AG08396 (cell line): ENCODE data around the gene RPL23.
"Not testable (repeated sequence)": the region's sequence is repeated elsewhere in the genome, so short reads cannot be mapped to it uniquely, and the experiment has no call there.

Source experiments
- DNase-seq: peaks from one replicate; pipeline ENCODE4 v3.0.0; 2012; ENCODE audit warnings: low spot score, mixed read lengths

RPL23 gene

GRCh38 chr17:38867968-38868816 is 14.7 kb upstream of the RPL23 start:
- peak; percentile 53 for DNase-seq

GRCh38 chr17:38867179-38867967 is 13.9 kb upstream of the RPL23 start:
- DNase-seq = no peak

DNA sequence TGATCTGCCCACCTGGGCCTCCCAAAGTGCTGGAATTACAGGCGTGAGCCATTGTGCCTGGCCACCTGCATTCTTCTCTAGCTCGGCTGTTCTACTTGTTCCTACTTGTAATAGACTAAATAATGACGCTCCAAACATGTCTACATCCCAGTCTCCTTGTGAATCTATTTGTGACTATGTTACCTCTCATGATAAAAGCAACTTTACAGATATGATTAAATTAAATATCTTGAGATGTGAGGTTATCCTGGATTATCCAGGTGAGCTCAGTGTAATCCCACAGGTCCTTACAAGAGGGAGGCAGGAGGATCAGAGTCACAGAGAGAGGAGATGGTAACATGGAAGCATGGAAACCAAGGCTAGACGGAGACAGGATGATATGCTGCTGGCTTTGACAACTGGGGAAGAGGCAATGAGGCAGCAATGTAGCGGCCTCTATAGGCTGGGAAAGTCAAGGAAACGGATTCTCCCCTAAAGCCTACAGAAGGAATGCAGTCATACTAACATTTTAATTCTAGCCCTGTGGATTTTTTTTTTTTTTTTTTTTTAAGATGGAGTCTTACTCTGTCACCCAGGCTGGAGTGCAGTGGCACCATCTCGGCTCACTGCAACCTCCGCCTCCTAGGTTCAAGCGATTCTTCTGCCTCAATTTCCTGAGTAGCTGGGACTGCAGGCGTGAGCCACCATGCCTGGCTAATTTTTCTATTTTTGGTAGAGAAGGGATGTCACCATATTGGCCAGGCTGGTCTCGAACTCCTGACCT is 11.3 kb upstream of the RPL23 start:
- DNase-seq = no peak

DNA sequence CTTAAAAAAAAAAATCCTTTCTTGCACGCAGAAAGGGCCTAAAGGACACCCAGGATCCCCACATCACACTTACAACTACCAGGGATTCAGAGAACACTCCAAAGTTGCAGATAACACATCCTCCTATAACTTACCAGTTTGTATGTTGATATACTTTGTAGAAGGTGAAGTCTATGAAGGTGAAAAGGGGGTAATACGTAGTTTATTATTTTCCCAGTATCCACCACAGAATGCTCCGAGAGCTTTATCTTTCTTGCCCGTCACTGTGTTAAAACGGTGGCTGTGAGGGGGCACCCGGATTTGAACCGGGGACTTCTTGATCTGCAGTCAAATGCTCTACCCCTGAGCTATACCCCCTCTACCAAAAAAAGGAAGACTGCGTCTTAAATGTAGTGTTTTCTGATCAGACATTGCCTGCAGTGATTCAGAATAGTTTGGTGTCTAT is 7.9 kb upstream of the RPL23 start:
- no peak for DNase-seq

DNA sequence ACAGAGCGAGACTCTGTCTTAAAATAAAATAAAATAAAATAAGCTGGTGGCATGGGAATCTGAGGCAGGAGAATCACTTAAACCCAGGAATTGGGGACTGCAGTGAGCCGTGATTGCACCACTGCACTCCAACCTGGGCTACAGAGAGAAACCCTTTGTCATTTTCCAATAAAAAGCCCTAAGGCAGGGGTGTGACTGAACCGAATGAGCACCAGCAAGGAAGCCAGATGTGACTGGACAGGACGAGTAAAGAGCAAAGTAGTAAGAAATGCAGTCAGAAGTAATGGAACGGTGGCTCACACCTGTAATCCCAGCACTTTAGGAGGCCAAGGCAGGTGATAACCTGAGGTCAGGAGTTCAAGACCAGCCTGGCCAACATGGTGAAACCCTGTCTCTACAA is 3.8 kb upstream of the RPL23 start:
- no peak for DNase-seq

- DNase-seq = not testable (repeated sequence)
These were observed 1.7 kb upstream of the RPL23 start for GRCh38 chr17:38855101-38855714.

DNA sequence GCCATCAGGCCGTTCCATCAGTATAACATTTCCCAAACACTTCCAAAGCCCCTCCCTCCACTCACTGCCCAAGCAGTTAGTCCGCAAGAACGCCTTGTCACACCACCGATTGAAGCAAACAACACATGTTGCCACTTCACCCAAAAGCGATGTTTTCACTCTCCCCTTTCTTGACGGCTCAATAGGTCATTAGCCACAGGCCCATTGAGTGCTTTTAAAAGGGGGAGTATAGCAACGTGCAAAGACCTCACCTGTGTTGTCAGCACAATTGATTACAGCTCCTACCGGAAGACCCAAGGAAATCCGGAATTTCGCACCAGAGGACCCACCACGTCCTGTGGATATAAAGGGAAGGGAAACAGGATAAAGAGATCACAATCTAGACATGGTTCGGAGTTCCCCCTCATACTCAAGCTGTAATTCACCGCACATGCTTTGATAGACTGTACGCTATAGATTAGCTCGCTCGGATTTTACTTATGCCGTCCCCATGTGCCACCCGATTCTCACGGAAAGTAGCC is 690 bp downstream of the RPL23 start:
- DNase-seq = no peak

GRCh38 chr17:38851434-38851833 is 2.1 kb downstream of the RPL23 start:
- DNase-seq = peak; percentile 15

- no peak for DNase-seq
These were observed 3.1 kb downstream of the RPL23 start for GRCh38 chr17:38850374-38850773.

- DNase-seq = no peak
These were observed 4.4 kb downstream of the RPL23 start for GRCh38 chr17:38848939-38849605.

DNA sequence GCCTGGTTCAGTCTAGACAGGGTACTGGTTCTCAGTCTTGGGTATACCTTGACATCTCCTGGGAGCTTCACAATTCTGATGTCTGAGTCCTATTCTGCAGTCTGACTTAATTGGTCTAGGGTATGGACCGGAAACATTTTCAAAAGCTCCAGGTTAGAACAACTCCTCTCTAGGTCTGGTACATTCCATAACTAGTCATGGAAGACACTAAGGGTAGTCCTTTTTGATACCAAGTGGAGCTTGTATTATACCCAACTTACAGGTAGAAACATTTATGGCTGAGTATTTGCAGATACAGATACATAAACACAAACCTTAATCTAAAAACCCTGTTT is 5.0 kb downstream of the RPL23 start:
- DNase-seq = no peak

DNA sequence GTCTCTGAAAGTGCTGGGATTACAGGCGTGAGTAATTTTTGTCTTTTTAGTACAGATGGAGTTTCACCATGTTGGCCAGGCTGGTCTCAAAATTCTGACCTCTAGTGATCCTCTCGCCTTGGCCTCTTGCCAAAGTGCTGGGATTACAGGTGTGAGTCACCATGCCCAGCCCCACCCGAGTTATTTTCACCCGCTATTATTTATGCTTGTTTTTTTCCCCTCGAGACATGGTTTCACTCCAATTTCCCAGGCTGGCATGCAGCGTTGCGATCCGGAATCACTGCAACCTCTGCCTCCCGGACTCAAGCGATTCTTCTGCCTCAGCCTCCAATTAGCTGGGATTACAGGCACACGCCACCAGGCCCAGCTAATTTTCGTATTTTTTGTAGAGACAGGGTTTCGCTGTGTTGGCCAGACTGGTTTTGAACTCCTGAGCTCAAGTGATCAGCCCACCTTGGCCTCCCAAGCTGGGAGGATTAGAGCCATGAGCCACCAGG is 9.2 kb downstream of the RPL23 start:
- DNase-seq = no peak

DNA sequence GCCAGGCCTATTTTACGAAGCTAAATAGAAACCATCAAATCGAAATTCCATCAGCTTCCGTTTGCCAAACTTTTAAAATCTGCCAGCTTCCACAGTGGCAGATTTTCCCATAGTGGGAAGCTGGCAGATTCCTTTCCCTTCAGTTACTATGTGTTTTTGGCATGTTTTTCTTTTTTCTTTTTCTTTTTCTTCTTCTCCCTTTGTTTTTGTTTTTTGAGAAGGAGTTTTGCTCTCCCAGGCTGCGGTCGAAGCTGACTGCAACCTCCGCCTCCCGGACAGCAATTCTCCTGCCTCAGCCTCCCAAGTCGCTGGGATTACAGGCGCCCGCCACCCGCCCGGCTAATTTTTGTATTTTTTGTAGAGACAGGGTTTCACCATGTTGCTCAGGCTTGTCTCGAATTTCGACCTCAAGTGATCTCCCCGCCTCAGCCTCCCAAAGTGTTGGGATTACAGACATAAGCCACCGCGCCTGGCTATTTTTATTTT is 27.7 kb downstream of the RPL23 start:
- DNase-seq = no peak

GRCh38 chr17:38824899-38825761 is 28.4 kb downstream of the RPL23 start, which contains the start of gene CWC25:
TSS of gene CWC25 (minus strand) at chr17:38825321. CDS start at chr17:38825183, 138 bp downstream.
- DNase-seq = peak; percentile 92

DNA sequence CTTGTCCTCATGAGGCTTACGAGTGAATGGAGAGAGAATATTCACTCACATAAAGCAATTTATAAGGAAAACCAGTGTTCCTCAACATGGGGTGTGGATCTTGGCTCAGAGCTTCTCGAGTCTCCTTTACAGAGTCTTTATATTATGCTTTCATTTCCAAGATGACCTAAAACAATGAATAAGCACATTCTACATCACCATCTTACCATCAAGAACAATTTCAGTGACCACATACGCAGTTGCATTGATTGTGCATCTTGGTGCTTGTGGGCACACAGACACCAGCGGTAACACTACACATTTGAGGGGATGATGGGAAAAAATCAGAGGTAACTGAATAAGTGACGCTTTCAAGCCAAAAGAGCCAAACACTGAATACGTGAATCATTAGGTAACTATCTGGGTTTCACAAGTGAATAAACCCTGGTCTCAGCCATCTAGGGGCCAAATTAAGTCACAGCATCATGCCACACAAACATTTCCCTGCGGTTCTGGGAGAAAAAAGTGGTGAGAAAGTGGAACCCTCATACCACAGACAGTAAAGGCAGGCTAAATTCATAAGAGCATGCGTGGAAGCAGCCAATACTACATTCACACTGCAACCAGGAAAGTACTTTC is 37.8 kb downstream of the RPL23 start:
- peak; percentile 42 for DNase-seq

DNA sequence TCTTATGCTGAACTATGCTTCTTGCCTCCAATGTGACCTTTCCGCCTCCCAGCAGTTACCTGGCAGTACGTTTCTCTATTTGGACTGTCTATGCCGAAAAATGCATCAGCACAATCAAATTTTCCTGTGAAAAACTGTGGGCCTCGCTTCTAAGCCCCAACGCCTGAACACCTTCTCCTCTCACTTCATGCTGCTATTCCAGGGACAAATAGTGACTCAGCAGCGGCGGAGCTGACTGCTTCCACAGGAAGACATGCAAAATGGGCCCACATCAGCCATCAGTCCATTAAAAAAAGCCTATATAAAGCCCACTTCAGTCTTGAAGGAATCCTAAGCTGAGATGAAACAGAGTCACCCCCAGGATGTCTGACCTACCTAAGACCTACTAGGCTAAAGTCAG is 43.7 kb downstream of the RPL23 start:
- no peak for DNase-seq

DNA sequence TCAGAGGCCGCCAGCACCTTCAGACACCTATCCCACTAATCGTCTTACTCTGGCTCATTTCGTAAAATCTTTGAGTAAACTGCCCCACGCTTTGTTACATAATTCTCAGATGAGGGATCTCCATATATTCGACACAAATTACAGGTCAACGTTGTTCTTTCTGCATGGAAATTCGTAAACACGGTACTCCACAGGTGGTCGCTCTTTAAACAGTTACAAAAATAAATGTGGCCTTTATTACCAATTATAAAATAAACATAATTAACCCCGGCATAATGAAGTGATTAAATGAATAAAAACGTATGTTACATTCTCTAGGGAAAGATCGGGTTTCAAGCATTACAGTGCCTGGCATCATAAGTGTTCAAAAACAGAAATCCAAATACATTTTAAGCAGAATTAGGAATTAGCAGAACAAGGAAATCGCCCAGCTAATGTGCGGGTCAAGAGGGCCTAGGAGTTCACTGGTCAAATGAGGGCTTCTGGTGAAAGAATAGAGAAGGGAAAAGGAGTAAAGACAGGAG is 53.2 kb downstream of the RPL23 start:
- DNase-seq = no peak

DNA sequence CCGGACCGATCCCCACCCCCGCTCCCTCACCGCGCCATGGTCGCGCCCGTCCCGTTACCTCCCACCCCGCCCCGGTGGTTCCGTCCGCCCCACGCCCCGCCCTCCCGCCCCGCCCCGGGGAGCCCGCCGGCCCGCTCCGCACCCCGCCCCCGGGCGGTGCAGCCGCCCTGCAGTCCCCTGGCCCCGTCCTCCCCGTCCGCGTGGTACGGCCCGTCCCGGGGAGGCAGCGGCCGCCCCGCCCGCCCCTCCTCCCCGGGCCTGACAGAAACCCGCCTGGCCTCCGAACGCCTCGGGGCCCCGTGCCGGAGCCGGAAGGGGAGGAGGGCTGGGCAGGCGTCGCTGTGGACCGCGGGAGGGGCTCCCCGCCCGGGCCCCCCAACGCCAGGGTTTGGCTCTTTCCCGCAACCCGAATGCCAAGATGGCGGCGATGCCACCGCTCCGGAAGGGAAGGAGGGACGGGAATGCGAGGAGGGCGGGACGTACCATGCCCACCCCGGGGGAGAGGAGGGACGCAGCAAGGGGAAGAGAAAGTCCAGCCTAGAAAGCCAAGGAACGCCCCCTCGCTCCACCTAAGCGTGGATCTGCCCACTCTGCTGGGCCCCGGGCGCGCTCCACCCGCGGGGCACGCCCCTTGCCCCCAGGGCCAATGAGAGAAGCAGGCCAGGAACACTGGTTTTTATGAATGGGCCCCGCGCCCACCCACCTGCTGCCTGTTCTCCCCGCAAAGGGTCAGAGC is 53.9 kb downstream of the RPL23 start, which contains the start of gene PIP4K2B:
PIP4K2B (minus strand) TSS at position 56 of the 736 bp plus-strand sequence. CDS start 132 bp downstream, outside the sequence.
- DNase-seq = peak; percentile 98
